Neural cell (in vitro differentiated cells): ENCODE measurements around the gene UNKL. TPM values are rescaled to one million over a fixed set of nuclear protein-coding genes. Genes with fewer than 3 reads are reported as not detected.

Experiments
- H2AFZ ChIP-seq: fragments of 200-600, 300-800 bp; sonication (generic), shearing (Covaris generic); 2 replicates; pipeline ENCODE4 v1.6.0; 2014; ENCODE audit warnings: low read depth, mild to moderate bottlenecking, antibody characterized with exemption, low read length, moderate library complexity
- H3F3A ChIP-seq: fragments of 200-600 bp; shearing (Covaris generic); 2 replicates; pipeline ENCODE4 v1.6.1; 2016; ENCODE audit warnings: mild to moderate bottlenecking, moderate library complexity, mixed read lengths, antibody characterized with exemption, low read length; ENCODE audit not compliant: insufficient read depth, poor library complexity, severe bottlenecking
- H3K27ac ChIP-seq: fragments of 200-600, 300-800 bp; sonication (generic), shearing (Covaris generic); 2 replicates; pipeline ENCODE4 v1.5.1; 2014; ENCODE audit warnings: mild to moderate bottlenecking, low read length, moderate library complexity
- H3K27me3 ChIP-seq: fragments of 300-800, 200-600 bp; sonication (generic), shearing (Covaris generic); 2 replicates; pipeline ENCODE4 v1.6.0; 2014; ENCODE audit warnings: mild to moderate bottlenecking, low read depth, low read length, moderate library complexity; ENCODE audit not compliant: insufficient read depth
- H3K36me3 ChIP-seq: fragments of 300-800, 200-600 bp; sonication (generic), shearing (Covaris generic); 2 replicates; pipeline ENCODE4 v1.5.1; 2014; ENCODE audit warnings: mild to moderate bottlenecking, antibody characterized with exemption, low read length, moderate library complexity; ENCODE audit not compliant: insufficient read depth
- H3K4me2 ChIP-seq: fragments of 300-800, 200-600 bp; sonication (generic), shearing (Covaris generic); 2 replicates; pipeline ENCODE4 v1.6.0; 2014; ENCODE audit warnings: mild to moderate bottlenecking, low read length
- H3K4me3 ChIP-seq: fragments of 300-800, 200-600 bp; sonication (generic), shearing (Covaris generic); 2 replicates; pipeline ENCODE4 v1.5.1; 2014; ENCODE audit warnings: mild to moderate bottlenecking, low read length, moderate library complexity
- H3K79me2 ChIP-seq: fragments of 200-600 bp; shearing (Covaris generic); replicated peaks from 2 replicates; pipeline ENCODE4 v1.6.0; 2014; ENCODE audit warnings: mild to moderate bottlenecking, low read length, moderate library complexity; ENCODE audit not compliant: insufficient read depth
- H3K9ac ChIP-seq: fragments of 300-800, 200-600 bp; sonication (generic), shearing (Covaris generic); 2 replicates; pipeline ENCODE4 v1.6.1; 2016; ENCODE audit warnings: mild to moderate bottlenecking, low read length, mixed read lengths
- H3K9me2 ChIP-seq: fragments of 200-600 bp; shearing (Covaris generic); 2 replicates; pipeline ENCODE4 v1.6.1; 2016; ENCODE audit warnings: mild to moderate bottlenecking, low read length, mixed read lengths; ENCODE audit not compliant: insufficient read depth
- H3K9me3 ChIP-seq: fragments of 200-600, 300-800 bp; sonication (generic), shearing (Covaris generic); 2 replicates; pipeline ENCODE4 v1.6.1; 2016; ENCODE audit warnings: mild to moderate bottlenecking, mixed run types, low read length, moderate library complexity, mixed read lengths
- H4K20me1 ChIP-seq: fragments of 200-600 bp; shearing (Covaris generic); 2 replicates; pipeline ENCODE4 v1.6.1; 2016; ENCODE audit warnings: mild to moderate bottlenecking, mixed run types; ENCODE audit not compliant: insufficient read depth
- EP300 ChIP-seq: fragments of 450-650 bp; conservative IDR thresholded peaks from 2 replicates; pipeline ENCODE4 v1.6.1; 2014; ENCODE audit warnings: antibody characterized with exemption, mild to moderate bottlenecking, moderate library complexity; ENCODE audit not compliant: poor library complexity, severe bottlenecking
- EZH2 ChIP-seq: fragments of 200-600, 300-800 bp; shearing (Covaris generic), sonication (generic); IDR thresholded peaks from 2 replicates; pipeline ENCODE4 v1.6.1; 2014; ENCODE audit warnings: antibody characterized with exemption, low read length, borderline replicate concordance, mild to moderate bottlenecking; ENCODE audit not compliant: insufficient read depth, poor library complexity, severe bottlenecking
- MXI1 ChIP-seq: fragments of 450-650 bp; conservative IDR thresholded peaks from 2 replicates; pipeline ENCODE4 v1.6.1; 2014; ENCODE audit warnings: antibody characterized with exemption, mild to moderate bottlenecking; ENCODE audit not compliant: poor library complexity, severe bottlenecking
- POLR2AphosphoS5 ChIP-seq: IDR thresholded peaks from 2 replicates; pipeline ENCODE4 v1.6.1; 2012
- RAD21 ChIP-seq: fragments of 450-650 bp; conservative IDR thresholded peaks from 2 replicates; pipeline ENCODE4 v1.6.1; 2014; ENCODE audit warnings: antibody characterized with exemption, mild to moderate bottlenecking, moderate library complexity
- REST ChIP-seq: IDR thresholded peaks from 2 replicates; pipeline ENCODE4 v1.6.1; 2012; ENCODE audit warnings: borderline replicate concordance
- SMC3 ChIP-seq: fragments of 450-650 bp; conservative IDR thresholded peaks from 2 replicates; pipeline ENCODE4 v1.6.1; 2014; ENCODE audit warnings: antibody characterized with exemption, mild to moderate bottlenecking, moderate library complexity; ENCODE audit not compliant: poor library complexity
- TAF1 ChIP-seq: IDR thresholded peaks from 2 replicates; pipeline ENCODE4 v1.6.1; 2012; ENCODE audit warnings: low read depth
- polyA plus RNA-seq: library from polyadenylated mRNA; depleted of rRNA; stranded (reverse); fragments of >200 nt; gene quantifications from 2 replicates; pipeline ENCODE4 v1.2.3, GENCODE V29; 2014
- TF ChIP-seq, protein P1 (sequence below): fragments of 450-650 bp; IDR thresholded peaks from 2 replicates; pipeline ENCODE4 v1.5.1; 2014; ENCODE audit warnings: antibody characterized with exemption, mild to moderate bottlenecking, moderate library complexity; ENCODE audit not compliant: poor library complexity, severe bottlenecking

UNKL gene
- polyA plus RNA-seq, 1 donor from 2014 or later, result 11.9 TPM

GRCh38 chr16:1438229-1439057 is 23.9 kb upstream of the UNKL start:
- Histone ChIP-seq H2AFZ (no peak overlapping the region), H3F3A (no peaks in the 10 kb centered on the region), H3K27me3 (no peaks in the 10 kb centered on the region), H3K9ac (no peak overlapping the region), H3K4me2 (no peak overlapping the region), H3K4me3 (no peak overlapping the region), H4K20me1 (no peaks in the 10 kb centered on the region), H3K36me3 (no peaks in the 10 kb centered on the region), H3K9me3 (no peaks in the 10 kb centered on the region), H3K27ac (no peak overlapping the region), H3K9me2 (no peaks in the 10 kb centered on the region), H3K79me2 (no peaks in the 10 kb centered on the region)
- TF ChIP-seq TAF1 (no peak), MXI1 (no peak), EP300 (no peak), REST (no peak), POLR2AphosphoS5 (no peak), EZH2 (no peak), RAD21 (no peak), SMC3 (no peak)
- TF ChIP-seq, protein P1, sequence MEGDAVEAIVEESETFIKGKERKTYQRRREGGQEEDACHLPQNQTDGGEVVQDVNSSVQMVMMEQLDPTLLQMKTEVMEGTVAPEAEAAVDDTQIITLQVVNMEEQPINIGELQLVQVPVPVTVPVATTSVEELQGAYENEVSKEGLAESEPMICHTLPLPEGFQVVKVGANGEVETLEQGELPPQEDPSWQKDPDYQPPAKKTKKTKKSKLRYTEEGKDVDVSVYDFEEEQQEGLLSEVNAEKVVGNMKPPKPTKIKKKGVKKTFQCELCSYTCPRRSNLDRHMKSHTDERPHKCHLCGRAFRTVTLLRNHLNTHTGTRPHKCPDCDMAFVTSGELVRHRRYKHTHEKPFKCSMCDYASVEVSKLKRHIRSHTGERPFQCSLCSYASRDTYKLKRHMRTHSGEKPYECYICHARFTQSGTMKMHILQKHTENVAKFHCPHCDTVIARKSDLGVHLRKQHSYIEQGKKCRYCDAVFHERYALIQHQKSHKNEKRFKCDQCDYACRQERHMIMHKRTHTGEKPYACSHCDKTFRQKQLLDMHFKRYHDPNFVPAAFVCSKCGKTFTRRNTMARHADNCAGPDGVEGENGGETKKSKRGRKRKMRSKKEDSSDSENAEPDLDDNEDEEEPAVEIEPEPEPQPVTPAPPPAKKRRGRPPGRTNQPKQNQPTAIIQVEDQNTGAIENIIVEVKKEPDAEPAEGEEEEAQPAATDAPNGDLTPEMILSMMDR, result no peak

GRCh38 chr16:1437606-1438005 is 23.1 kb upstream of the UNKL start:
- H3K9ac ChIP-seq, result no peak overlapping the region
- no peaks in the 10 kb centered on the region for H3K9me3 ChIP-seq
- no peak overlapping the region for H3K27ac ChIP-seq
- H3K9me2 ChIP-seq, result no peaks in the 10 kb centered on the region
- TF ChIP-seq MXI1 (no peak), EP300 (no peak), REST (no peak), POLR2AphosphoS5 (no peak), SMC3 (no peak)
- TF ChIP-seq, protein P1, result no peak
- H3K79me2 ChIP-seq, result no peaks in the 10 kb centered on the region
- H3F3A ChIP-seq, result no peaks in the 10 kb centered on the region
- no peaks in the 10 kb centered on the region for H4K20me1 ChIP-seq
- H2AFZ ChIP-seq, result no peak overlapping the region
- H3K36me3 ChIP-seq, result no peaks in the 10 kb centered on the region
- no peaks in the 10 kb centered on the region for H3K27me3 ChIP-seq
- H3K4me3 ChIP-seq, result no peak overlapping the region
- H3K4me2 ChIP-seq, result no peak overlapping the region
